Inferior parietal cortex (tissue), 1 donor: ENCODE measurements around the gene DDX5.

Source experiments
- DNase-seq: peaks from one replicate; pipeline ENCODE4 v3.0.0-alpha.2; 2016; ENCODE audit errors: extremely low spot score

The DDX5 gene

GRCh38 chr17:64506201-64506575 lies at the start of gene DDX5:
TSS of gene DDX5 (minus strand) at chr17:64506289. CDS start at chr17:64506119, 170 bp downstream.
- DNase-seq: peak; percentile 95

GRCh38 chr17:64555281-64555680 lies 49.2 kb upstream of the DDX5 start:
- no peak for DNase-seq

- DNase-seq: no peak
These were observed 48.0 kb upstream of the DDX5 start for GRCh38 chr17:64554028-64554637.

- DNase-seq: no peak
These were observed 45.4 kb upstream of the DDX5 start for GRCh38 chr17:64551461-64551860.

GRCh38 chr17:64547319-64547718 lies 41.2 kb upstream of the DDX5 start:
- no peak for DNase-seq

GRCh38 chr17:64546716-64547115 lies 40.6 kb upstream of the DDX5 start:
- peak; percentile 49 for DNase-seq

GRCh38 chr17:64544742-64545141 lies 38.7 kb upstream of the DDX5 start:
- DNase-seq: no peak

GRCh38 chr17:64540118-64540776 lies 34.2 kb upstream of the DDX5 start:
- no peak for DNase-seq

GRCh38 chr17:64538508-64539130 lies 32.5 kb upstream of the DDX5 start:
- no peak for DNase-seq

GRCh38 chr17:64537488-64537887 lies 31.4 kb upstream of the DDX5 start:
- no peak for DNase-seq

GRCh38 chr17:64536913-64537312 lies 30.8 kb upstream of the DDX5 start:
- DNase-seq: no peak

- DNase-seq: no peak
These were observed 29.3 kb upstream of the DDX5 start for GRCh38 chr17:64535357-64535756.

- no peak for DNase-seq
These were observed 28.1 kb upstream of the DDX5 start for GRCh38 chr17:64534187-64534586.

- no peak for DNase-seq
These were observed 27.7 kb upstream of the DDX5 start for GRCh38 chr17:64533784-64534183.

GRCh38 chr17:64532409-64532808 lies 26.3 kb upstream of the DDX5 start:
- no peak for DNase-seq

GRCh38 chr17:64531955-64532371 lies 25.9 kb upstream of the DDX5 start:
- DNase-seq: no peak

- no peak for DNase-seq
These were observed 23.1 kb upstream of the DDX5 start for GRCh38 chr17:64529221-64529620.

- DNase-seq: no peak
These were observed 21.8 kb upstream of the DDX5 start for GRCh38 chr17:64527914-64528313.

- DNase-seq: no peak
These were observed 14.3 kb upstream of the DDX5 start for GRCh38 chr17:64520359-64520758.

GRCh38 chr17:64519601-64520000 lies 13.5 kb upstream of the DDX5 start:
- DNase-seq: no peak

- DNase-seq: no peak
These were observed 9.7 kb upstream of the DDX5 start for GRCh38 chr17:64515829-64516228.

- DNase-seq: no peak
These were observed 9.3 kb upstream of the DDX5 start for GRCh38 chr17:64515419-64515818.

GRCh38 chr17:64509179-64509578 lies 3.1 kb upstream of the DDX5 start:
- DNase-seq: no peak
